ENCODE data around the gene SLC25A19.

SLC25A19 gene

GRCh38 chr17:75289115-75289831, at the start of gene SLC25A19:
Gene SLC25A19 (minus strand): TSS chr17:75289433. CDS start chr17:75286764, 2,669 bp downstream.
- in situ Hi-C loops (cut with MboI; ENCODE audit: low sequenced_read_pairs) = no loop called here

- in situ Hi-C loops (cut with MboI; ENCODE audit: low sequenced_read_pairs) = no loop called here
Measured at GRCh38 chr17:75338335-75338734, 49.1 kb upstream of the SLC25A19 start.

- in situ Hi-C loops (cut with MboI; ENCODE audit: low sequenced_read_pairs) = no loop called here
Measured at GRCh38 chr17:75335315-75335714, 46.1 kb upstream of the SLC25A19 start.

- in situ Hi-C loops (cut with MboI; ENCODE audit: low sequenced_read_pairs) = no loop called here
Measured at GRCh38 chr17:75334723-75335122, 45.5 kb upstream of the SLC25A19 start.

GRCh38 chr17:75331671-75332070, 42.4 kb upstream of the SLC25A19 start:
- in situ Hi-C loops (cut with MboI; ENCODE audit: low sequenced_read_pairs) = no loop called here

- in situ Hi-C loops (cut with MboI; ENCODE audit: low sequenced_read_pairs) = no loop called here
Measured at GRCh38 chr17:75327757-75328156, 38.5 kb upstream of the SLC25A19 start.

GRCh38 chr17:75326226-75326848, 37.1 kb upstream of the SLC25A19 start:
- in situ Hi-C loops (cut with MboI; ENCODE audit: low sequenced_read_pairs) = no loop called here

- in situ Hi-C loops (cut with MboI; ENCODE audit: low sequenced_read_pairs) = no loop called here
Measured at GRCh38 chr17:75325827-75326225, 36.6 kb upstream of the SLC25A19 start.

- in situ Hi-C loops (cut with MboI; ENCODE audit: low sequenced_read_pairs) = no loop called here
Measured at GRCh38 chr17:75325348-75325747, 36.1 kb upstream of the SLC25A19 start.

GRCh38 chr17:75321506-75321905, 32.3 kb upstream of the SLC25A19 start:
- in situ Hi-C loops (cut with MboI; ENCODE audit: low sequenced_read_pairs) = loop anchor here (5.0 kb wide), 1 partner anchor 91 kb away; no protein-coding TSS in a partner anchor

GRCh38 chr17:75319904-75320691, 30.9 kb upstream of the SLC25A19 start:
- in situ Hi-C loops (cut with MboI; ENCODE audit: low sequenced_read_pairs) = loop anchor here (5.0 kb wide), 1 partner anchor 92 kb away; no protein-coding TSS in a partner anchor

- in situ Hi-C loops (cut with MboI; ENCODE audit: low sequenced_read_pairs) = no loop called here
Measured at GRCh38 chr17:75318615-75319222, 29.5 kb upstream of the SLC25A19 start.

GRCh38 chr17:75318211-75318610, 29.0 kb upstream of the SLC25A19 start:
- in situ Hi-C loops (cut with MboI; ENCODE audit: low sequenced_read_pairs) = no loop called here

GRCh38 chr17:75317671-75318070, 28.4 kb upstream of the SLC25A19 start:
- in situ Hi-C loops (cut with MboI; ENCODE audit: low sequenced_read_pairs) = no loop called here

GRCh38 chr17:75316253-75316652, 27.0 kb upstream of the SLC25A19 start:
- in situ Hi-C loops (cut with MboI; ENCODE audit: low sequenced_read_pairs) = no loop called here

- in situ Hi-C loops (cut with MboI; ENCODE audit: low sequenced_read_pairs) = no loop called here
Measured at GRCh38 chr17:75315541-75316243, 26.5 kb upstream of the SLC25A19 start.

GRCh38 chr17:75313941-75314551, 24.8 kb upstream of the SLC25A19 start:
- in situ Hi-C loops (cut with MboI; ENCODE audit: low sequenced_read_pairs) = no loop called here

- in situ Hi-C loops (cut with MboI; ENCODE audit: low sequenced_read_pairs) = loop anchor here (10.0 kb wide), 1 partner anchor 206 kb away; the partner anchor contains the start of genes CASKIN2 and TSEN54
Measured at GRCh38 chr17:75308732-75309629, 19.7 kb upstream of the SLC25A19 start.

Data from HL-60/S4 (cell line).